ENCODE results near the gene PJVK.
A peak's percentile ranks its signal among the peaks of the same experiment; 100 is the strongest.

Gene PJVK

DNA sequence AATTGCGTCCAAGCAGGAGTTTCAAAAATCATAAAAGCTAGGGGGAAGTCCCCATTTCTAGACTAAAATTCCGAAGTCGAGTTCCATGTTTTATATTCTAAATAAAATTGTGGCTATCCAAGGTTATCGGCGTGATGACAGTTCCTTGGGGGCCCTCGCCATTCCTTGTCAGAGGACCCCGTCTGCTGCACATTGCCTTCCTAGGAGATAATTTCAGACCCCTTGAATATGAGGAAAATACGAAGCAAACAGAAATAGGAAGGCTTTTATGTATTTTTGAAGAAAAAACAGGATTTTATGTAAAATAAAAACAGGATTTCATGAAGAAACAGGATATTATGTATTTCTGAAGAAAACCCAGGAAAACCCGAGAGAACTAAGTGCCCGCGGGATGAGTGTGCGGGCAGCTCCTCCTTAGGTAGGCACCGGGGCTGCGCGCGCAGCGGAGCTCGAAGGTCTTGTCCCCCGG lies 28.6 kb downstream of the PJVK start:
- DNase-seq (ENCODE audit: low read depth) = no peak
- H3K4me3 ChIP-seq (ENCODE audit: low read length) = peak overlapping the region; percentile 45
- TF ChIP-seq, protein P1, sequence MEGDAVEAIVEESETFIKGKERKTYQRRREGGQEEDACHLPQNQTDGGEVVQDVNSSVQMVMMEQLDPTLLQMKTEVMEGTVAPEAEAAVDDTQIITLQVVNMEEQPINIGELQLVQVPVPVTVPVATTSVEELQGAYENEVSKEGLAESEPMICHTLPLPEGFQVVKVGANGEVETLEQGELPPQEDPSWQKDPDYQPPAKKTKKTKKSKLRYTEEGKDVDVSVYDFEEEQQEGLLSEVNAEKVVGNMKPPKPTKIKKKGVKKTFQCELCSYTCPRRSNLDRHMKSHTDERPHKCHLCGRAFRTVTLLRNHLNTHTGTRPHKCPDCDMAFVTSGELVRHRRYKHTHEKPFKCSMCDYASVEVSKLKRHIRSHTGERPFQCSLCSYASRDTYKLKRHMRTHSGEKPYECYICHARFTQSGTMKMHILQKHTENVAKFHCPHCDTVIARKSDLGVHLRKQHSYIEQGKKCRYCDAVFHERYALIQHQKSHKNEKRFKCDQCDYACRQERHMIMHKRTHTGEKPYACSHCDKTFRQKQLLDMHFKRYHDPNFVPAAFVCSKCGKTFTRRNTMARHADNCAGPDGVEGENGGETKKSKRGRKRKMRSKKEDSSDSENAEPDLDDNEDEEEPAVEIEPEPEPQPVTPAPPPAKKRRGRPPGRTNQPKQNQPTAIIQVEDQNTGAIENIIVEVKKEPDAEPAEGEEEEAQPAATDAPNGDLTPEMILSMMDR (conservative IDR thresholded peaks at IDR 0.05; ENCODE audit: low read depth, low read length) = no peak

DNA sequence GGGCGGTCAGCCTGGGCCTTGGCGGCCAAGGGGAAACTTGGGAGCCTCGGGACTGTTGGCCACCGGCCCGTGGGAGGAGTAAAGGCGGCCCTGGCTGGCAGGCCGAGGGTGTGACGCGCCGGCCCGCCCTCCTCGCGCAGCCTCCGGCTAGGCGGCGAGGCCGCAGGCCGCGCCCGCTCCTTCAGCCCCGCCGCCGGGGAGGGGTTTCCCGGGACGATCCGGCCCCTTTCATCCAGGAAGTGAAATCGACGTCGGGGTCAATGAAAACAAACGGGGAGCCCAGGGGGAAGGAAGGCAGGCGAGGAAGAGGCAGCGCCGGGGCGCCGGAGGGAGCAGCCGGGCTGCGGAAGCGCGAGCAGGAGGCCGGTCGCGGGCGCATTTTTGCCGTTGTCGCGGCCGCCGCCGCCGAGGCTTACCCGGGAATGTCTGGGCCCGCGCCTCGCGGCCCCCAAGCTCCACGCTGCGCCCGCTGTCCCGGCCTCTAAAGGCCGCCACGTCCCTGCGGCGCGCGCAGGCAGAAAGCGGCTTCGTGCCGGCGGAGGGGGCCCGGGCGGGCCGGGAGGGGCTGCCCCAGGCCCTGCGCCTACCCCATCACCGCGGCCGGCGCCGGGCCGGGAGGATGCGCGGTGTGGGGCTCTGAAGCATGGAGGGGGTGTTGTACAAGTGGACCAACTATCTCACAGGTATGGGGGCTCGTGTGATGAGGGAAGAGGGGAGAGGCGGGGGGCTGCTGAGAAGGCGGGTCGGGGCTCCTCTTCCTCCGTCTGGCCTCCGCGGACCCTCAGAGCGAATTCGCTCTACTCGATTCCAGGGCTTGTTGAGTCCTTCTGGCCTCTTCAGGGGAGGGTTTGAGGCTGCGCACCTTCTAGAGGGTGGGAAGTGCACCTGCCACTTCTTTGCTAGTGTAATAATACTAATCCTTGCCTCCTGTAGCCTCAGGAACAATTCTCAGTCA lies 29.3 kb downstream of the PJVK start, which contains the start of gene PLEKHA3:
PLEKHA3 (plus strand) TSS at position 231 of the 955 bp plus-strand sequence; CDS start at position 644, 413 bp downstream.
- peak; percentile 88 for DNase-seq (ENCODE audit: low read depth)
- TF ChIP-seq, protein P1 (conservative IDR thresholded peaks at IDR 0.05; ENCODE audit: low read depth, low read length) = no peak
- peak within 1 kb of the TSS; percentile 82 for H3K4me3 ChIP-seq (ENCODE audit: low read length)

DNA sequence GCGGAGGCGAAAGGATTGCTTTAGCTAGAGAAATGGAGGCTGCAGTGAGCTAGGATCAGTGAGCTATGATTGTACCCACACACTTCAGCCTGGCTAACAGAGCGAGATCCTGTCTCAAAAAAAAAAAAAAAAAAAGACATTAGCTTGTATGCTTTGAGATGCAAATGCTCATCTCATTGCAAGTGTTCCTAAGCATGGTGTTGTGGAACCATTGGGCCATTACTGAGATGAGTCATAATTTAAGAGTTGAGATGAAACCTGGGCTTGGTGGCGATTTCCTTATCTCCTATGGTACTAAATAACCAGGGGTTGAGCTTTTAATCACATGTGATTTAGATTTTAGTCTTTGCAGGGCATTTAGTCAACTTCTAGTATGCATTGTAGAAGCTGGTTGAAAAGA lies 31.3 kb downstream of the PJVK start:
- no peak for DNase-seq (ENCODE audit: low read depth)
- TF ChIP-seq, protein P1 (conservative IDR thresholded peaks at IDR 0.05; ENCODE audit: low read depth, low read length) = no peak
- H3K4me3 ChIP-seq (ENCODE audit: low read length) = no peak overlapping the region

- no peak overlapping the region for H3K4me3 ChIP-seq (ENCODE audit: low read length)
- no peak for DNase-seq (ENCODE audit: low read depth)
- TF ChIP-seq, protein P1 (conservative IDR thresholded peaks at IDR 0.05; ENCODE audit: low read depth, low read length) = no peak
These were observed 33.3 kb downstream of the PJVK start for GRCh38 chr2:178484245-178485041.

DNA sequence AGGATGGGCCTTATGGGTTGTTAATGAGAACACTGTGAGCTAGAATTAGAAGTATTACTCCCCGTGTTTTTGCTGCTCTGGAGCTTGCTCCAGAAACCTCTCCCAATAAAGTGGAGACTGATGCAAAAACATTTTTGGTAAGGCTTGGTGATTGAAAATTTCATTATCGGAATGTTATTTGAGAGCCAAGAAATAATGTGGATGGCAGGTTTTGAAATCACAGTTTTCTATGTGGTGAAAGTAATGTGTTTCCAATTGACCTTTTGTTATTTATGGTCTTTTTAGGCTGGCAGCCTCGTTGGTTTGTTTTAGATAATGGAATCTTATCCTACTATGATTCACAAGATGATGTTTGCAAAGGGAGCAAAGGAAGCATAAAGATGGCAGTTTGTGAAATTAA lies 34.2 kb downstream of the PJVK start:
- H3K4me3 ChIP-seq (ENCODE audit: low read length) = no peak overlapping the region
- no peak for DNase-seq (ENCODE audit: low read depth)
- TF ChIP-seq, protein P1 (conservative IDR thresholded peaks at IDR 0.05; ENCODE audit: low read depth, low read length) = no peak

- TF ChIP-seq, protein P1 (conservative IDR thresholded peaks at IDR 0.05; ENCODE audit: low read depth, low read length) = no peak
- no peak for DNase-seq (ENCODE audit: low read depth)
- H3K4me3 ChIP-seq (ENCODE audit: low read length) = no peak overlapping the region
These were observed 40.4 kb downstream of the PJVK start for GRCh38 chr2:178491612-178492011.
